Peyer's patch (tissue), 4 donors: ENCODE measurements around the gene VEGFA.

ENCODE experiments used
- POLR2A ChIP-seq, 2 donors: fragments of 450-650 bp; IDR thresholded peaks; one replicate each; pipeline ENCODE4 v1.5.1; 2017; ENCODE audit warnings: antibody characterized with exemption in 2 of 2, mild to moderate bottlenecking in 2 of 2, moderate library complexity in 2 of 2
- TF ChIP-seq, protein P1 (sequence below), 6 experiments: fragments of 450-650 bp in 4 of 6; fragments of 200-600 bp in 2 of 6; sonication (generic) in 1 of 6; IDR thresholded peaks; one replicate each; pipeline ENCODE4 v1.5.1; 2017 to 2019; ENCODE audit warnings: antibody characterized with exemption in 6 of 6, mild to moderate bottlenecking in 3 of 6, moderate library complexity in 1 of 6

DNA sequence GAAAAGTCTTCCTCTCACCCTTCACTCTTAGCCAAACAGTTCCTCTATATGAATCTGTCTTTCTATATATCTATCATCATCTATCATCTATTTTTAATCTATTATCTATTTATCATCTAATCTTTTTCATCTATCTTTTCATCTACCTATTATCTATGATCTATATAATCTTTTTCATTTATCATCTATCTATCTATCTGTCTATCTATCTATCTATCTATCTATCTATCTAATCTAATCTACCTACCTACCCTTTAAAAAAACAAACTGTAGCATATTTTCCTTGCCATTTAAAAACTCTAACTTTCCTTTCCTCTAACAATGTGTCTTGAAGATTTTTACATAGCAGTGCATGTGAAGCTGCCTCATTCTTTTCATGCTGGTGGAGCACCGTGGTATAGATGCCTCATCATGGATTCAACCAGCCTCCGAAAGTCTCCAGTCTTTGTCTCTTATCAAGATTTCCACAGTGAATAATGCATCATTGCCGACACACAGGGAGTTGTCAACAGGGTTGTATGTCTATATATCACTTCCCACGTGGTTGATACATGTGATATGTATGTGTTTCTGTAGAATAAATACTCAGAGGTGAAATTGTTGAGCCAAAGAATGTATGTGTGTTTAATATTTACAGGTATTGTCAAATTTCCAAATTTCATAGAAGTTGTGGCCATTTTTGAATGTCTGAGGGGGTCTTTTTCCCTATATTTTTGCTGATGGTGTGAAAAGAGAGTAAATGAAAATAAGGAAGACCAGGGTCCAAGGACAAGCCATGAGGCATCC is 51.3 kb downstream of the VEGFA start:
- TF ChIP-seq, protein P1, sequence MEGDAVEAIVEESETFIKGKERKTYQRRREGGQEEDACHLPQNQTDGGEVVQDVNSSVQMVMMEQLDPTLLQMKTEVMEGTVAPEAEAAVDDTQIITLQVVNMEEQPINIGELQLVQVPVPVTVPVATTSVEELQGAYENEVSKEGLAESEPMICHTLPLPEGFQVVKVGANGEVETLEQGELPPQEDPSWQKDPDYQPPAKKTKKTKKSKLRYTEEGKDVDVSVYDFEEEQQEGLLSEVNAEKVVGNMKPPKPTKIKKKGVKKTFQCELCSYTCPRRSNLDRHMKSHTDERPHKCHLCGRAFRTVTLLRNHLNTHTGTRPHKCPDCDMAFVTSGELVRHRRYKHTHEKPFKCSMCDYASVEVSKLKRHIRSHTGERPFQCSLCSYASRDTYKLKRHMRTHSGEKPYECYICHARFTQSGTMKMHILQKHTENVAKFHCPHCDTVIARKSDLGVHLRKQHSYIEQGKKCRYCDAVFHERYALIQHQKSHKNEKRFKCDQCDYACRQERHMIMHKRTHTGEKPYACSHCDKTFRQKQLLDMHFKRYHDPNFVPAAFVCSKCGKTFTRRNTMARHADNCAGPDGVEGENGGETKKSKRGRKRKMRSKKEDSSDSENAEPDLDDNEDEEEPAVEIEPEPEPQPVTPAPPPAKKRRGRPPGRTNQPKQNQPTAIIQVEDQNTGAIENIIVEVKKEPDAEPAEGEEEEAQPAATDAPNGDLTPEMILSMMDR (IDR thresholded peaks at IDR 0.05), result no peak
- TF ChIP-seq POLR2A (IDR thresholded peaks at IDR 0.05), result no peak
